ENCODE data around the gene APOLD1.

The APOLD1 gene

GRCh38 chr12:12839873-12840579, 54.6 kb downstream of the APOLD1 start:
- DNase-seq (ENCODE audit: low read depth, low spot score) = no peak

- no peak for DNase-seq (ENCODE audit: low read depth, low spot score)
Observed at GRCh38 chr12:12840580-12840899, 55.1 kb downstream of the APOLD1 start.

Measured in iPS DF 19.7 (cell line).